ENCODE measurements around the gene CDHR2.

The CDHR2 gene

DNA sequence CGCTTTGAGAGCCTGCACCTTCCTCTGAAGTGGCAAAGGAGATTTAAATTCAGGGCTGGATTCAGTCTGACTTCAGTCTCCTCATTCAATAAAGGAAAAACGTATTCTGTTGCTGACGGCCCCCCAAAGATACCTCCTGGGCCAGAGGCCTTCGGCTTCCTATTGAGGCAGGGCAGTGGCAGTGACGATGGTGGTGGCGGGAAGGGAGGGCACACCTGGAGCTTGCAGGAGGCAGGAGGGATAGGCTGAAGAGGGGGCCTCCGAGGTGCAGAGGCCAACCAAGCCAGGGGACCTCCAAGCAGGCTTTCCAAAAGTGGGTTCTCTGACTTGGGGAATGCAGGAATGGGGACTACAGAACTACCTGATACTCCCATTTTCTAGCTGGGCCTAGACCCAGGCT, 27.9 kb upstream of the CDHR2 start:
- Histone ChIP-seq H3K36me3 (ENCODE audit: insufficient read depth, low read depth, low read length) (no peaks in the 10 kb centered on the region), H3K4me3 (ENCODE audit: low read length) (no peak overlapping the region), H3K27me3 (ENCODE audit: insufficient read depth, low read length) (no peaks in the 10 kb centered on the region), H3K9ac (ENCODE audit: low read depth, low read length) (no peak overlapping the region), H3K27ac (ENCODE audit: low read length) (no peak overlapping the region), H3K4me1 (ENCODE audit: insufficient read depth, low read length) (0 out of 2 replicates have a peak, but pooled peaks cover 2% of the 10 kb centered on the region), H3K9me3 (ENCODE audit: insufficient read depth, low read depth, low read length) (no peaks in the 10 kb centered on the region)

DNA sequence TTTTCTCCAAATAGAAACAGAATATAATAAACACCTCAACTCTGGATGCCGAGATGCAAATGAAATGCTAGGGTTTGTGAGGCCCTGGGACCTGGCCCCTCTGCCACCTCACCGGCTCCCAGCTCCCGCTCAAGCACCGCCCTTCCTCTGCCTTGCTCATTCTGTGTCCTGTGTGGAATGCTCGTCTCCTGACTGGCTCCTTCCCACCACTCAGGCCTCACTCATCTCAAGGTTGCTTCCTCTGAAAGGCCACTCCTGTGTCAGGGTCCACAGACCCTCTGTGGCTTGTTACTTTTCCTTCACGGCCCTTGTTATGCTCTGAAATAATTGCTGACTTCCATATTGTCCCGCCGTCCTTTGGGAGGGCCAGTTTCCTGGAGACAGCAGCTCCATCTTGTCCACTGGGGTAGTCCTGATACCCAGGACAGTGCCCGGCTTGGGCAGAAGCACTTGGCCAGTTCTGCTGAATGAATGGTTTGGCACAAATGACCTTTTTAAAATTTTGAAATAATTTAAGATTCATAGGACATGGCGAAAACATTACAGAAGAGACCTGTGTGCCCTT, 27.4 kb upstream of the CDHR2 start:
- Histone ChIP-seq H3K27ac (ENCODE audit: low read length) (no peak overlapping the region), H3K4me1 (ENCODE audit: insufficient read depth, low read length) (0 out of 2 replicates have a peak, but pooled peaks cover 2% of the 10 kb centered on the region)

DNA sequence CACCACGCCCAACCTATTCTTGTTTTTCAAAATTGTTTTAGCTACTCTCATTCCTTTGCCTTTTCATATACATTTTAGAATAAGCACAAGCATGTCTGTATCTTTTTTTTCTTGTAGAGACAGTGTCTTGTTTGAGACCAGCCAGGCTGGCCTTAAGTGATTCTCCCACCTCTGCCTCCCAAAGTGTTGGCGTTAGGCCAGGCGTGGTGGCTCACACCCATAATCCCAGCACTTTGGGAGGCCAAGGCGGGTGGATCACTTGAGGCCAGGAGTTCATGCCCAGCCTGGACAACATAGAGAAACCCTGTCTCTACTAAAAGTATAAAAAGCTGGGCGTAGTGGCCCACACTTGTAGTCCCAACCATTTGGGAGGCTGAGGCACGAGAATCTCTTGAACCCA, 25.0 kb upstream of the CDHR2 start:
- Histone ChIP-seq H3K36me3 (ENCODE audit: insufficient read depth, low read depth, low read length) (peaks cover 21% of the 10 kb centered on the region), H3K9me3 (ENCODE audit: insufficient read depth, low read depth, low read length) (no peaks in the 10 kb centered on the region), H3K4me3 (ENCODE audit: low read length) (no peak overlapping the region), H3K4me1 (ENCODE audit: insufficient read depth, low read length) (0 out of 2 replicates have a peak, but pooled peaks cover 2% of the 10 kb centered on the region), H3K27ac (ENCODE audit: low read length) (no peak overlapping the region), H3K9ac (ENCODE audit: low read depth, low read length) (no peak overlapping the region), H3K27me3 (ENCODE audit: insufficient read depth, low read length) (no peaks in the 10 kb centered on the region)

More for the DNA sequence above, 27.4 kb upstream of the CDHR2 start:
- H3K27me3 ChIP-seq (ENCODE audit: insufficient read depth, low read length) = no peaks in the 10 kb centered on the region
- no peaks in the 10 kb centered on the region for H3K9me3 ChIP-seq (ENCODE audit: insufficient read depth, low read depth, low read length)
- H3K4me3 ChIP-seq (ENCODE audit: low read length) = no peak overlapping the region
- no peaks in the 10 kb centered on the region for H3K36me3 ChIP-seq (ENCODE audit: insufficient read depth, low read depth, low read length)
- H3K9ac ChIP-seq (ENCODE audit: low read depth, low read length) = no peak overlapping the region

DNA sequence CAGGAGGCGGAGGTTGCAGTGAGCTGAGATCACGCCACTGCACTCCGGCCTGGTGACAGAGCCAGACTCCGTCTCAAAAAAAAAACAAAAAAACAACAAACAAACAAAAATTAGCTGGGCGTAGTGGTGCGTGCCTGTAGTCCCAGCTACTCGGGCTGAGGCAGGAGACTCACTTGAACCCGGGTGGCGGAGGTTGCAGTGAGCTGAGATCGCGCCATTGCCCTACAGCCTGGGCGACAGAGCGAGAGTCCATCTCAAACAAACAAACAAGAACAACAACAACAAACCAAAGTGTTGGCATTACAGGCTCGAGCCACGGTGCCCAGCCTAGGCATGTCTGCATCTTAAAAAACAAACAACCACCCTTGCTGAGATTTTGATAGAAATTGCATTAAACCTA, 24.2 kb upstream of the CDHR2 start:
- Histone ChIP-seq H3K9ac (ENCODE audit: low read depth, low read length) (no peak overlapping the region), H3K9me3 (ENCODE audit: insufficient read depth, low read depth, low read length) (no peaks in the 10 kb centered on the region), H3K4me3 (ENCODE audit: low read length) (no peak overlapping the region), H3K27ac (ENCODE audit: low read length) (no peak overlapping the region), H3K27me3 (ENCODE audit: insufficient read depth, low read length) (no peaks in the 10 kb centered on the region), H3K36me3 (ENCODE audit: insufficient read depth, low read depth, low read length) (peaks cover 29% of the 10 kb centered on the region), H3K4me1 (ENCODE audit: insufficient read depth, low read length) (0 out of 2 replicates have a peak, but pooled peaks cover 2% of the 10 kb centered on the region)

DNA sequence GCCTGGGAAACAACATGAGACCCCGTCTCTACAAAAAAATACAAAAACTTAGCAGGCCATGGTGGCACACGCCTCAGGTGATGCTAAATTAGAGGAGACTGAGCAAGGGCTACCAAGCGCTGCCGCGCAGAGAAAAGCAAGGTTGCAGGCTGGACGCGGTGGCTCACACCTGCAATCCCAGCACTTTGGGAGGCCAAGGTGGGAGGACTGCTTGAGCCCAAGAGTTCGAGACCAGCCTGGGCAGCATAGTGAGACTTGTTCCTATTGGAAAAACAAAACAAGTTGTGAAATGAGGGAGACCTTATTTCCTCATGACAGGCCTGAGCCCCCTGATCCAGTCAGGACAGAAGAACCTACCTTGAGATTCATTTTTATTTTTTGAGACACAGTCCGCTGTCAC, 23.5 kb upstream of the CDHR2 start:
- no peak overlapping the region for H3K4me3 ChIP-seq (ENCODE audit: low read length)
- H3K27ac ChIP-seq (ENCODE audit: low read length) = no peak overlapping the region
- H3K27me3 ChIP-seq (ENCODE audit: insufficient read depth, low read length) = no peaks in the 10 kb centered on the region
- H3K36me3 ChIP-seq (ENCODE audit: insufficient read depth, low read depth, low read length) = peaks cover 29% of the 10 kb centered on the region
- 0 out of 2 replicates have a peak, but pooled peaks cover 2% of the 10 kb centered on the region for H3K4me1 ChIP-seq (ENCODE audit: insufficient read depth, low read length)
- no peaks in the 10 kb centered on the region for H3K9me3 ChIP-seq (ENCODE audit: insufficient read depth, low read depth, low read length)
- no peak overlapping the region for H3K9ac ChIP-seq (ENCODE audit: low read depth, low read length)

DNA sequence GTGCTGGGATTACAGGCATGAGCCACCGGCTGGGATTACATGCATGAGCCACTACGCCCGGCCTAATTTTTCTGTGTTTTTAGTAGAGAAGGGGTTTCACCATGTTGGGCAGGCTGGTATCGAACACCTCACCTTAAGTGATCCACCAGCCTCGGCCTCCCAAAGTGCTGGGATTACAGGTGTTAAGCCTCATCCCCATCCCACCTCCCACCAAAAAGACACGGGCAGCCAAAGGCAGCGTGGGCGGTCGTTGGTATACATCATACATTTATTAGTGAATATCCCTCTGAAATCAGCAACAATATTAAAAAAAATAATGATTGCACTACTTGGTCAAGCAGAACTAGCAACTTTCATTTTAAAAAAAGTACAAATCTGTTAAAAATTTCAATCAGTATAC, 22.7 kb upstream of the CDHR2 start:
- Histone ChIP-seq H3K9me3 (ENCODE audit: insufficient read depth, low read depth, low read length) (no peaks in the 10 kb centered on the region), H3K4me1 (ENCODE audit: insufficient read depth, low read length) (0 out of 2 replicates have a peak, but pooled peaks cover 2% of the 10 kb centered on the region), H3K4me3 (ENCODE audit: low read length) (no peak overlapping the region), H3K27ac (ENCODE audit: low read length) (no peak overlapping the region), H3K27me3 (ENCODE audit: insufficient read depth, low read length) (no peaks in the 10 kb centered on the region), H3K36me3 (ENCODE audit: insufficient read depth, low read depth, low read length) (peaks cover 35% of the 10 kb centered on the region), H3K9ac (ENCODE audit: low read depth, low read length) (no peak overlapping the region)

DNA sequence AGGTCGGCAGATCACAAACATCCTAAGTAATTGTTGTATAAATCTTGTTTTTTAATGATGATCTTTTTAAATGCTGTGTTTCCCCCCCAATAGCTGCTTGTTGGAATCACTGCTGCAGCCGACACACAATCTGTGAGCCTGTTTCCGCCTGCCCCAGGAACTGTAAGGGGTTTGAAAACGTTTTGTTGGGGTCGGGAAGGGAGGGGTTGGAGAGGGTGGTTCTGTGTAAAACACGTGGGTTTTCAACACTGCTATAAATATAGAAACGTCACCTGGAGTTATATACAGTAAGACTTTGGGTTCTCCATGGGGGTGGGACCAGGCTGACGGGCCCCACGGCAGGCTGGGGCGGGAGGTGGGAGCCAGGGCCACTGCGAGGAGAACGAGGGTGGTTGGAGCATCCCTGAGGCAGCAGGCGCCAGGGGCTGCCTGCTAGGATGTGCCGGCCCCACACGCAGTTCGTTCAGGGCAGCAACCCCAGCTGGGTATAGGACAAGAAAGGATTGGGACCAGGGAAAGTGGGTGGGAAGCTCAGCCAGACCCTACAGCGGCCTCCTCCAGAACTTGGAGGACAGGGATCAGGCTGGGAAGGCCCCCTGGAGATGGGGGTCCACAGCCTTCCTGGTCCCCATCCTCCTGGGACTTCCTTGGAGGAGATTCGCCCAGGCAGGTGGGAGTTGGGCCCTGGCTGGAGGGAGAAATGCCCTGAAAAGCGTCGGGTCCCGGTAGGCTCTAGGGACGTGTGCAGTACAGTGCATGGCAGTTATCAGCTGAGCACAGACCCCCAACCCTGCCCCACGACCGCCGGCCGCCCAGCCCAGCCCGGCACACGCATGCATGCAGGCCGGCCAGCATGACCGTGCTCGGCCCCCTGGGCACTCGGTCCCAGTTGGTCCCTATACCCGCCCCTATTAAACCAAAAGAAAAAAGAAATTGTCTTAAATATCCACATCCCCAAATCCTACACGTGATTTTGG, 21.6 kb upstream of the CDHR2 start:
- Histone ChIP-seq H3K9ac (ENCODE audit: low read depth, low read length) (no peak overlapping the region), H3K27ac (ENCODE audit: low read length) (no peak overlapping the region), H3K4me1 (ENCODE audit: insufficient read depth, low read length) (no peaks in the 10 kb centered on the region), H3K36me3 (ENCODE audit: insufficient read depth, low read depth, low read length) (peaks cover 43% of the 10 kb centered on the region), H3K4me3 (ENCODE audit: low read length) (no peak overlapping the region), H3K9me3 (ENCODE audit: insufficient read depth, low read depth, low read length) (no peaks in the 10 kb centered on the region), H3K27me3 (ENCODE audit: insufficient read depth, low read length) (no peaks in the 10 kb centered on the region)

DNA sequence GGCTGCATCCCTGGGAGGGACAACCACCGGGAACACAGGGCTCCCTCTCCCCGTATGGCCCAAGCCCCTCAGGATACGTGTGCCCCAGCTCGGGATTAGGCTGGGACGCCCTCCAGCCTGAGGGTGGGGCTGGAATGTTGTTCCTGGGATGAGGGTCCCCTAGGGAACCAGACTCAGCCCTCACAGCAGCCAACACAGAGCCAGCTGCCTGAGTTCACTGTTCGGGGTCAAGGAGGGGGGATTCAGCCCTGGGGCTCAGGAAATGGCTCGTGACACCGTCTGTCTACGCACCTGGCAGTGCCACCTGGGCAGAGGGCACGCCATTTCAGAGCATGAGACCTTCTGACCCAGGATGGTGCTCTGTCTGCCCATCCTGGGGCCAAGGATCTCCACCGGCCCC, 20.8 kb upstream of the CDHR2 start:
- H3K9ac ChIP-seq (ENCODE audit: low read depth, low read length) = no peak overlapping the region
- no peak overlapping the region for H3K4me3 ChIP-seq (ENCODE audit: low read length)
- peaks cover 2% of the 10 kb centered on the region; the same call in 1 of the 2 replicates for H3K4me1 ChIP-seq (ENCODE audit: insufficient read depth, low read length)
- H3K36me3 ChIP-seq (ENCODE audit: insufficient read depth, low read depth, low read length) = peaks cover 49% of the 10 kb centered on the region
- H3K27ac ChIP-seq (ENCODE audit: low read length) = no peak overlapping the region
- H3K27me3 ChIP-seq (ENCODE audit: insufficient read depth, low read length) = no peaks in the 10 kb centered on the region
- no peaks in the 10 kb centered on the region for H3K9me3 ChIP-seq (ENCODE audit: insufficient read depth, low read depth, low read length)

DNA sequence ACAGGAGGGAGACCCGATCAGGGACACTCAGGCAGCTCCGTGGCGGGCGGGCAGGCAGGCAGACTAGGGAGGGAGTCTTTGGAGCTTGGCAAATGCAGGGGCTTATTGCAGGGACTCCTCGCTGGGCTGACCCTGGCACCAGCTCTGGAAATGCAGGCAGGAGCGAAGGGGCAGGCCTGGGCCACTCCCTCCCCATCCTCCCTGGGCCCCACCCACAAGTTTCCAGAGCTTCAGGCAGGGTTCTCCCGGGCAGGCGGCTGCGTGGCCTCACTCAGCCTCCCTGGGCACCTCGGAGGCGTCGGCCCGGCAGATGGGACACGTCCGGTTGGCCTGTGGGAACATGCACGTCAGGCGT, 20.4 kb upstream of the CDHR2 start:
- Histone ChIP-seq H3K36me3 (ENCODE audit: insufficient read depth, low read depth, low read length) (peaks cover 53% of the 10 kb centered on the region), H3K27me3 (ENCODE audit: insufficient read depth, low read length) (no peaks in the 10 kb centered on the region), H3K27ac (ENCODE audit: low read length) (no peak overlapping the region), H3K9ac (ENCODE audit: low read depth, low read length) (no peak overlapping the region), H3K9me3 (ENCODE audit: insufficient read depth, low read depth, low read length) (no peaks in the 10 kb centered on the region), H3K4me3 (ENCODE audit: low read length) (no peak overlapping the region), H3K4me1 (ENCODE audit: insufficient read depth, low read length) (peaks cover 2% of the 10 kb centered on the region; the same call in 1 of the 2 replicates)

DNA sequence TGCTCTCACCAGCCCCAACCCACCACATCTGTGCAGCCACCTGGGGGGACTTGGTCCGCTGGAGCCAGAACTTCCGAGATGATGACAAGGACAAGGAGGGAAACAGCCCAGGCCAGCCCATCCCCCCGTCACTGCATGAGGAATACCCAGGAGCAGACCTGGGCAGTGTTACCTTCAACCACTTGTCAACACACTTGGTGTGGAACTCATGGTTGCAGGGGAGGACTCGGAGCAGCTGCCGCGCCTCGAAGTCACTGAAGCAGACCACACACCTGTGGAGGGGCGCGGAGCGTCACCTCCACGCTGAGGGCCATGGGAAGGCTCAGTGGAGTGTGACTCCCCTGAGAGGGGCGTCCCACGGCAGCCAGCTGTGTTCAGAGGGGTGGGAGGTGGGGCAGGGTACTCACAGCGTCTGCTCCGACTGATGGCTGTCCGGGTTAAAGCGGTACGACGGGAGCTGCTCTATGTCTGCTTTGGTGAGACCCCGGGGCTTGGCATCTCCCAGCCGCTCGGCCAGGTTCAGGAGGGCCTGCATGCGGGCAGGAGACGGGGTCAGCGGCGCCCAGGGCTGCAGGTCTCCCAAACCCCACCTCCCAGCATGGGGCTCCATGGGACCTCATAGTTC, 19.9 kb upstream of the CDHR2 start:
- Histone ChIP-seq H3K4me3 (ENCODE audit: low read length) (no peak overlapping the region), H3K36me3 (ENCODE audit: insufficient read depth, low read depth, low read length) (peaks cover 58% of the 10 kb centered on the region), H3K27me3 (ENCODE audit: insufficient read depth, low read length) (no peaks in the 10 kb centered on the region), H3K4me1 (ENCODE audit: insufficient read depth, low read length) (peaks cover 4% of the 10 kb centered on the region), H3K9me3 (ENCODE audit: insufficient read depth, low read depth, low read length) (no peaks in the 10 kb centered on the region), H3K9ac (ENCODE audit: low read depth, low read length) (no peak overlapping the region), H3K27ac (ENCODE audit: low read length) (no peak overlapping the region)

DNA sequence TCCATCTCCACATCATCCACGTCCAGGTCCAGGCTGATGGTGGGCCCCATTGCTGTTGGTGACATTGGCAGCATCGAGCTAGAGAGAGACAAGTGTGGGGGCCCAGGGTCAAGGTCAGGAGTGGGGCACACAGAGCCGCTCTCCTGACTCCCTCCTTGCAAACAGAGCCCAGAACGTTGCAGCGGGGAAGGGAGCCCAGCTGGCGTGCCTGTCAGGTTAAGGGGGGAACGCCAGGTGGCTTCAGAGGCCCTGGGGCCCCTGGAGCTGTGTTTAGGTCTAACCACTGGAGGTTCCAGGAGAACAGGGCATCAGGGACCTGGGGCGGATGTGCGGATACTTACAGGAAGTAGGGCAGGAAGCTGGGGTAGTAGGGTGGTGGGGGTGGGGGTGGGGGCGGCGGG, 19.4 kb upstream of the CDHR2 start:
- H3K36me3 ChIP-seq (ENCODE audit: insufficient read depth, low read depth, low read length) = peaks cover 63% of the 10 kb centered on the region
- H3K9ac ChIP-seq (ENCODE audit: low read depth, low read length) = no peak overlapping the region
- no peaks in the 10 kb centered on the region for H3K27me3 ChIP-seq (ENCODE audit: insufficient read depth, low read length)
- no peak overlapping the region for H3K4me3 ChIP-seq (ENCODE audit: low read length)
- peaks cover 9% of the 10 kb centered on the region for H3K4me1 ChIP-seq (ENCODE audit: insufficient read depth, low read length)
- H3K9me3 ChIP-seq (ENCODE audit: insufficient read depth, low read depth, low read length) = no peaks in the 10 kb centered on the region
- H3K27ac ChIP-seq (ENCODE audit: low read length) = no peak overlapping the region

Measured in iPS-20b (cell line).